DOHH2 (cell line): ENCODE data around the gene KRTAP4-2.

ENCODE experiments used
- H3F3A ChIP-seq: fragments of 200-600 bp; sonication (generic), shearing (Covaris generic); 2 replicates; pipeline ENCODE4 v1.6.0; 2016; ENCODE audit warnings: antibody characterized with exemption, mild to moderate bottlenecking; ENCODE audit not compliant: control insufficient read depth, insufficient read depth
- H3K27ac ChIP-seq: fragments of 200-600 bp; sonication (generic); 2 replicates; pipeline ENCODE4 v1.5.1; 2014; ENCODE audit warnings: low read depth, mild to moderate bottlenecking, low read length, moderate library complexity
- H3K27me3 ChIP-seq: fragments of 200-600 bp; sonication (generic); 2 replicates; pipeline ENCODE4 v1.6.1; 2014; ENCODE audit warnings: mild to moderate bottlenecking, low read length, mixed read lengths; ENCODE audit not compliant: control insufficient read depth
- H3K36me3 ChIP-seq: fragments of 200-600 bp; sonication (generic); 2 replicates; pipeline ENCODE4 v1.6.1; 2014; ENCODE audit warnings: mild to moderate bottlenecking, low read length, moderate library complexity, mixed read lengths; ENCODE audit not compliant: control insufficient read depth
- H3K4me1 ChIP-seq: fragments of 200-600 bp; sonication (generic); 2 replicates; pipeline ENCODE4 v1.6.1; 2014; ENCODE audit warnings: mild to moderate bottlenecking, low read length, mixed read lengths; ENCODE audit not compliant: control insufficient read depth
- H3K4me2 ChIP-seq: fragments of 200-600 bp; sonication (generic); 2 replicates; pipeline ENCODE4 v1.6.0; 2014; ENCODE audit warnings: mild to moderate bottlenecking, low read length, moderate library complexity
- H3K4me3 ChIP-seq: fragments of 200-600 bp; sonication (generic); 2 replicates; pipeline ENCODE4 v1.5.1; 2014; ENCODE audit warnings: mild to moderate bottlenecking, low read length, mixed read lengths
- H3K79me2 ChIP-seq: fragments of 200-600 bp; sonication (generic); 2 replicates; pipeline ENCODE4 v1.6.1; 2014; ENCODE audit warnings: mild to moderate bottlenecking, low read length, mixed read lengths; ENCODE audit not compliant: control insufficient read depth
- H3K9me2 ChIP-seq: fragments of 200-600 bp; sonication (generic); replicated peaks from 2 replicates; pipeline ENCODE4 v1.6.1; 2014; ENCODE audit warnings: mild to moderate bottlenecking, low read length, mixed read lengths; ENCODE audit not compliant: control insufficient read depth
- H3K9me3 ChIP-seq: fragments of 200-600 bp; sonication (generic); 2 replicates; pipeline ENCODE4 v1.6.1; 2014; ENCODE audit warnings: antibody characterized with exemption, low read length, mixed read lengths; ENCODE audit not compliant: control insufficient read depth, insufficient read depth
- H4K20me1 ChIP-seq: fragments of 200-600 bp; sonication (generic); 2 replicates; pipeline ENCODE4 v1.6.0; 2014; ENCODE audit warnings: low read depth, mild to moderate bottlenecking, antibody characterized with exemption, low read length, moderate library complexity; ENCODE audit not compliant: control insufficient read depth, insufficient read depth
- EZH2phosphoT487 ChIP-seq: fragments of 200-600 bp; sonication (generic); IDR thresholded peaks from 2 replicates; pipeline ENCODE4 v1.6.1; 2017; ENCODE audit warnings: borderline replicate concordance, mild to moderate bottlenecking, antibody characterized with exemption, low read length, moderate library complexity, mixed read lengths
- TF ChIP-seq, protein P1 (sequence below): fragments of 200-600 bp; sonication (generic); IDR thresholded peaks from one replicate; pipeline ENCODE4 v1.5.1; 2014; ENCODE audit warnings: antibody characterized with exemption, mild to moderate bottlenecking, low read depth, low read length; ENCODE audit not compliant: poor library complexity, severe bottlenecking

The KRTAP4-2 gene

DNA sequence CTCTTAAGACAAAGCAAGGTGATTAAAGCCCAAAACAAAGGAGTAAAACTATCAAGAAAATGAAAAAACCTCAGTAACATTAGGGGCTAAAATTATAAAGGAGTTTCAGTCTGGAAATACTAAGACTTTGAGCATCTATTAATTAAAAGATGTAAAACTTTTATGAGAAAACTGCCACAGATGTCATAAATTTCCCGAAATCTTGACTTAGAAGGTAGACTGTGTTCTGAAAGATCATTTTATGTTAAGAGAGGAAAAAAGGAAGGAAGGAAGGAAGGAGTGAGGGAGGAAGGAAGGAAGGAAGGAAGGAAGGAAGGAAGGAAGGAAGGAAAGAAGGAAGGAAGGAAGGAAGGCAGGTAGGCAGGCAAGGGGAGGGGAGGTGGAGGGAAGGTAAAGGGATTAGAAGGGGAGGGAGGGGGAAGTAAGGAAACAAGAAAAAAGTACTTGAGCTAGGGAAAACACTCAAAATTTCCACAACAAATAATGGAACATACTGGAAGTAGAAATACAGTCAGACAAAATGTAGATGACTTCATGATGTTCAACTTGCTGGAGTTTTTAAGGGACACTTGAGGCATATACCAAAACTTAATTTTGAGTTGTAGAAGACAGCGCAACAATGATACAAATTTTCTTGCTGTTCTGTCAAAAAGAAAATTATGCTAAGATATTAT, 30.4 kb downstream of the KRTAP4-2 start:
- H3K4me1 ChIP-seq: peaks cover 21% of the 10 kb centered on the region
- H3K4me2 ChIP-seq: no peak overlapping the region
- H4K20me1 ChIP-seq: no peaks in the 10 kb centered on the region
- H3K36me3 ChIP-seq: no peaks in the 10 kb centered on the region
- H3F3A ChIP-seq: no peaks in the 10 kb centered on the region
- no peaks in the 10 kb centered on the region for H3K9me2 ChIP-seq
- TF ChIP-seq, protein P1, sequence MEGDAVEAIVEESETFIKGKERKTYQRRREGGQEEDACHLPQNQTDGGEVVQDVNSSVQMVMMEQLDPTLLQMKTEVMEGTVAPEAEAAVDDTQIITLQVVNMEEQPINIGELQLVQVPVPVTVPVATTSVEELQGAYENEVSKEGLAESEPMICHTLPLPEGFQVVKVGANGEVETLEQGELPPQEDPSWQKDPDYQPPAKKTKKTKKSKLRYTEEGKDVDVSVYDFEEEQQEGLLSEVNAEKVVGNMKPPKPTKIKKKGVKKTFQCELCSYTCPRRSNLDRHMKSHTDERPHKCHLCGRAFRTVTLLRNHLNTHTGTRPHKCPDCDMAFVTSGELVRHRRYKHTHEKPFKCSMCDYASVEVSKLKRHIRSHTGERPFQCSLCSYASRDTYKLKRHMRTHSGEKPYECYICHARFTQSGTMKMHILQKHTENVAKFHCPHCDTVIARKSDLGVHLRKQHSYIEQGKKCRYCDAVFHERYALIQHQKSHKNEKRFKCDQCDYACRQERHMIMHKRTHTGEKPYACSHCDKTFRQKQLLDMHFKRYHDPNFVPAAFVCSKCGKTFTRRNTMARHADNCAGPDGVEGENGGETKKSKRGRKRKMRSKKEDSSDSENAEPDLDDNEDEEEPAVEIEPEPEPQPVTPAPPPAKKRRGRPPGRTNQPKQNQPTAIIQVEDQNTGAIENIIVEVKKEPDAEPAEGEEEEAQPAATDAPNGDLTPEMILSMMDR: no peak
- no peak for TF ChIP-seq EZH2phosphoT487
- H3K79me2 ChIP-seq: no peaks in the 10 kb centered on the region
- H3K4me3 ChIP-seq: no peak overlapping the region
- H3K27me3 ChIP-seq: no peaks in the 10 kb centered on the region
- peaks cover 11% of the 10 kb centered on the region for H3K9me3 ChIP-seq
- H3K27ac ChIP-seq: no peak overlapping the region

DNA sequence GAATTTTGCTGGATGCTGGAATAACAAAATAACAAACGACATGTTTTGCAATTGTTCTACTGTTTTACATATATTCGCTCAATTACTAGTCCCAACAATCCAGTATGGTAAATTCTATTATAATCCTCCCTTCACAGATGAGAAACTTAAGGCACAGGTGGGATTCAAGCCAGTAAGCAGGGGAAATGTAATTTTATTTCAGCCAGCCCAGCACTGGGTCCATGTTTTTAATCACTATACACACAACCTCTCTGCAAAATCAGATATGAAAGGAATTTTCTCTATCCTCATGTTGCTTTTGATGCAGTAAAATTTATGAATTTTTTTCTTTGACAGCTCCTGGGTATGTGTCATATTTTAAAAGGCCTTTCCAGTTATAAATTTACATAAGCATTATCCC, 32.8 kb downstream of the KRTAP4-2 start:
- Histone ChIP-seq H3K9me2 (no peaks in the 10 kb centered on the region), H3K9me3 (peaks cover 15% of the 10 kb centered on the region), H3K4me2 (no peak overlapping the region), H3K4me1 (peaks cover 10% of the 10 kb centered on the region), H4K20me1 (no peaks in the 10 kb centered on the region), H3K27me3 (no peaks in the 10 kb centered on the region), H3K36me3 (no peaks in the 10 kb centered on the region), H3F3A (no peaks in the 10 kb centered on the region), H3K4me3 (no peak overlapping the region), H3K27ac (no peak overlapping the region), H3K79me2 (no peaks in the 10 kb centered on the region)
- TF ChIP-seq EZH2phosphoT487: no peak
- TF ChIP-seq, protein P1: no peak

DNA sequence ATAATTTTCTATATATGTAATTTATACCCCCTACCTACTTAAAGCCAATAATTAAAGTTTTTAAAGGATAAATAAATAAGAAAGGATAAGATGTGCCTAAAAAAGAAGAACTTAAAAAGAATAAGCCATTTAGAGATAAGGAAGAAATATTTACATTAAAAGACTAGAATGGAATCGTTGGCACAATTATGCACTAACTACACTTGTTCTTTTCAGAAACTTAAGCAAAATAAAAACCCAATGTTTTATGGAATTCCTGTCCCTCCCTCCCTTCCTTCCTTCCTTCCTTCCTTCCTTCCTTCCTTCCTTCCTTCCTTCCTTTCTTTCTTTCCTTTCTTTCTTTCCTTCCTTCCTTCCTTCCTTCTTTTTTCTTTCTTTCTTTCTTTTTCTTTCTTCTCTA, 33.2 kb downstream of the KRTAP4-2 start:
- Histone ChIP-seq H3K9me3 (peaks cover 15% of the 10 kb centered on the region), H3F3A (no peaks in the 10 kb centered on the region), H3K79me2 (no peaks in the 10 kb centered on the region), H3K36me3 (no peaks in the 10 kb centered on the region), H3K9me2 (no peaks in the 10 kb centered on the region), H3K4me2 (no peak overlapping the region), H4K20me1 (no peaks in the 10 kb centered on the region), H3K27me3 (no peaks in the 10 kb centered on the region), H3K27ac (no peak overlapping the region), H3K4me3 (no peak overlapping the region), H3K4me1 (peaks cover 5% of the 10 kb centered on the region)
- no peak for TF ChIP-seq EZH2phosphoT487
- TF ChIP-seq, protein P1: no peak

DNA sequence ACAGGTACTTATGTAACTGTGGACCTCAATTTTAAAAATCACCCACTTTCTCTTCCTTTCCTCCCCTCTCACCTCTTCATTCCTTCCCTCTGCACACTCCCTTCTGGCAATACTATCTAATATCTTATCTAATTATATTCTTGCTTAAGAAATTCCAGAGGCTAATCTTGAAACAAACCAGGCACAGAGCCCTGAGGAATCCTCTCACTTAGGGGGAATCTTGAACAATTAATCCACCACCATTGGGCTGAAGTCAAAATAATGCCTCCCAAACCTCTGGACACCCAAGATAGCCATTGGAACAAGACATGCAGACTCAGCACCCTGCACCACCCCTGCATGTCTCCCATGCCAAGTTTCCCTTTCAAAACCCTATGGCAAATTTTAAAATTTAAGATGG, 36.7 kb downstream of the KRTAP4-2 start:
- H3K9me3 ChIP-seq: peaks cover 15% of the 10 kb centered on the region
- no peaks in the 10 kb centered on the region for H3K36me3 ChIP-seq
- H3K4me2 ChIP-seq: no peak overlapping the region
- H3K79me2 ChIP-seq: no peaks in the 10 kb centered on the region
- H3K4me1 ChIP-seq: no peaks in the 10 kb centered on the region
- H3K4me3 ChIP-seq: no peak overlapping the region
- H4K20me1 ChIP-seq: no peaks in the 10 kb centered on the region
- no peaks in the 10 kb centered on the region for H3K9me2 ChIP-seq
- no peak overlapping the region for H3K27ac ChIP-seq
- TF ChIP-seq EZH2phosphoT487: no peak
- TF ChIP-seq, protein P1: no peak
- no peaks in the 10 kb centered on the region for H3K27me3 ChIP-seq
- no peaks in the 10 kb centered on the region for H3F3A ChIP-seq
